ENCODE results near the gene LNPK.
A peak's percentile ranks its signal among the peaks of the same experiment; 100 is the strongest.
"Not testable (repeated sequence)": the region's sequence is repeated elsewhere in the genome, so short reads cannot be mapped to it uniquely, and the experiment has no call there.

LNPK gene

GRCh38 chr2:176001916-176002687 is at the start of gene LNPK:
TSS of gene LNPK (minus strand) at chr2:176002267. CDS start at chr2:175995584, 6,683 bp downstream.
- peak; percentile 91 for DNase-seq

- no peak for DNase-seq
Measured at GRCh38 chr2:176039375-176039774, 37.3 kb upstream of the LNPK start.

- no peak for DNase-seq
Measured at GRCh38 chr2:176038694-176039093, 36.6 kb upstream of the LNPK start.

GRCh38 chr2:176035013-176035691 is 33.1 kb upstream of the LNPK start:
- no peak for DNase-seq

GRCh38 chr2:176027806-176028205 is 25.7 kb upstream of the LNPK start:
- no peak for DNase-seq

GRCh38 chr2:176025932-176026331 is 23.9 kb upstream of the LNPK start:
- no peak for DNase-seq

- no peak for DNase-seq
Measured at GRCh38 chr2:176024083-176024482, 22.0 kb upstream of the LNPK start.

GRCh38 chr2:176022048-176022447 is 20.0 kb upstream of the LNPK start:
- DNase-seq: no peak

- no peak for DNase-seq
Measured at GRCh38 chr2:176020400-176020799, 18.3 kb upstream of the LNPK start.

- no peak for DNase-seq
Measured at GRCh38 chr2:176018708-176019107, 16.6 kb upstream of the LNPK start.

GRCh38 chr2:176009445-176009844 is 7.4 kb upstream of the LNPK start:
- no peak for DNase-seq

- DNase-seq: no peak
Measured at GRCh38 chr2:176004934-176005333, 2.9 kb upstream of the LNPK start.

- DNase-seq: no peak
Measured at GRCh38 chr2:176003958-176004357, 1.9 kb upstream of the LNPK start.

- DNase-seq: no peak
Measured at GRCh38 chr2:176002688-176003210, 682 bp upstream of the LNPK start.

GRCh38 chr2:176001281-176001915 is 669 bp downstream of the LNPK start:
- peak; percentile 37 for DNase-seq

GRCh38 chr2:175999283-175999819 is 2.7 kb downstream of the LNPK start:
- no peak for DNase-seq

- DNase-seq: no peak
Measured at GRCh38 chr2:175990099-175990498, 12.0 kb downstream of the LNPK start.

- DNase-seq: not testable (repeated sequence)
Measured at GRCh38 chr2:175987126-175987525, 14.9 kb downstream of the LNPK start.

GRCh38 chr2:175984846-175985245 is 17.2 kb downstream of the LNPK start:
- no peak for DNase-seq

GRCh38 chr2:175981551-175981950 is 20.5 kb downstream of the LNPK start:
- no peak for DNase-seq

- DNase-seq: peak; percentile 40
Measured at GRCh38 chr2:175976391-175977157, 25.5 kb downstream of the LNPK start.

- DNase-seq: no peak
Measured at GRCh38 chr2:175973373-175973772, 28.7 kb downstream of the LNPK start.

GRCh38 chr2:175966839-175967238 is 35.2 kb downstream of the LNPK start:
- DNase-seq: no peak
